Measurements from ENCODE around the gene SSR3.

DNA sequence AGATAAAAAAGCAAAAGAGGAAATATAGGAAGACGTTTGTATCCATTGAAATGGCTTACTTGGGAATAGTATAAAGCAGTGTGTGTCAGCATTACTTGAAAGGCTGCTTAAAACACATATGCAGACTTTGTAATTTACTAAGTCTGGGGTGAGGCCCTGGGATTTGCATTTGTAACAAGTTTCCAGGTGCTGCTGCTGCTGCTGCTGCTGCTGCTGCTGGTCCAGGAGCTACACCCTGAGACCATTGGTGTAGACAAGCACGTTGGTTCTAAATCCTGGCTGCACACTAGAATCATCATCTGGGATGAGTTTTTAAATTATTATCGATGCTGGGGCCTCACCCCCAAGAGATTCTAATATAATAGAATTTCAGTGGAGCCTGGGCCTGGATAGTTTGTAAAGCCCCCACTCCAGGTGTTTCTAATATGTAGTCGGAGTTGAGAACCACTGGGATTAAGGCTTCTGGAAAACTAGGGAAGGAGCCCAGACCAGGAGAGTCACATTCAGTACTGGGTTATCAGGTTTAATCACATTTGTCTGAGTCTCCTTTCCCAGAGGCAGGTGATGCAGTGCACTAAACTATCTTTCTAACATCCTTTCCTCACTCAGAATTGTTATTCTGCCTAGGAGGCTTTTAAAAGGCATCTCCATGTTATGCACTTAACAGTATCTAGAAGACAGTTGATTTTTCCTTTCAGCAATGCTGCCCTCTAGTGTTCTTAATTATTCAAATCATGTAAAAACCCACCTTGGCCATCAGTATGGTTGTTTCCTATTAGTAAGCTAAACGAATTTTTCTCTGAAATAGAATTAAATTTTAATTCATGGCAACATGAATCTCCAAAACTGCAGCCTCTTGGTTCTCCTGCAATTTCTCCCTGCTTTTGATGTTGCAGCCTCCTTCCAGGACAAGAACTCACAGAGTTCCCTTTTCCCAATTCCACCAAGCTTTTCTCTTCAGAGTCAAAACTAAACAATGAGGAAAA, 45.4 kb downstream of the SSR3 start:
- no peak for TF ChIP-seq GATAD2B (IDR thresholded peaks at IDR 0.05; ENCODE audit: borderline replicate concordance)
- no peak for TF ChIP-seq ZNF274 (IDR thresholded peaks at IDR 0.05; ENCODE audit: borderline replicate concordance, low read depth, low read length)
- TF ChIP-seq ZNF507 (tag; conservative IDR thresholded peaks at IDR 0.05) = no peak
- no peak for TF ChIP-seq NR3C1 (CRISPR knock-in tag; IDR thresholded peaks at IDR 0.05)
- no peak for TF ChIP-seq ZNF707 (CRISPR knock-in tag; conservative IDR thresholded peaks at IDR 0.05)
